ENCODE measurements around the gene ABCB9.

GRCh38 chr12:122988612-122989212, 22.4 kb upstream of the ABCB9 start:
- TF ChIP-seq CTCF (IDR thresholded peaks at IDR 0.05) (no peak), POLR2AphosphoS5 (IDR thresholded peaks at IDR 0.05) (no peak), POLR2A (IDR thresholded peaks at IDR 0.05; ENCODE audit: low read depth) (no peak)

Data from esophagus muscularis mucosa (tissue), 3 donors.